Ishikawa (cell line): ENCODE results near the gene NFATC4.

Experiments
- EGR1 ChIP-seq: IDR thresholded peaks from 2 replicates; pipeline ENCODE4 v1.6.1; 2012
- FOXM1 ChIP-seq: IDR thresholded peaks from 2 replicates; pipeline ENCODE4 v1.6.1; 2012; ENCODE audit warnings: low read depth, borderline replicate concordance
- MAX ChIP-seq: IDR thresholded peaks from 2 replicates; pipeline ENCODE4 v1.6.1; 2012
- RAD21 ChIP-seq: IDR thresholded peaks from 2 replicates; pipeline ENCODE4 v1.6.1; 2012; ENCODE audit warnings: low read depth
- REST ChIP-seq: IDR thresholded peaks from 2 replicates; pipeline ENCODE4 v1.6.1; 2012; ENCODE audit warnings: low read depth, mild to moderate bottlenecking
- TAF1 ChIP-seq: IDR thresholded peaks from 2 replicates; pipeline ENCODE4 v1.6.1; 2012; ENCODE audit warnings: low read depth, mild to moderate bottlenecking
- YY1 ChIP-seq: IDR thresholded peaks from 2 replicates; pipeline ENCODE4 v1.6.1; 2012; ENCODE audit warnings: low read depth
- ZBTB7A ChIP-seq: IDR thresholded peaks from 2 replicates; pipeline ENCODE4 v1.6.1; 2012; ENCODE audit warnings: low read depth

- TF ChIP-seq RAD21 (no peak), TAF1 (no peak), EGR1 (no peak), REST (no peak), FOXM1 (no peak), MAX (no peak), ZBTB7A (no peak), YY1 (no peak)
Measured at GRCh38 chr14:24347134-24347533, 20.9 kb upstream of the NFATC4 start.
